22Rv1 (cell line): Measurements from ENCODE around the gene TMEM19.

Experiments used
- CTCF ChIP-seq: fragments of 450-650 bp; IDR thresholded peaks from 2 replicates; pipeline ENCODE4 v1.5.1; 2017; ENCODE audit warnings: mild to moderate bottlenecking
- ZFX ChIP-seq: fragments of 450-650 bp; IDR thresholded peaks from 2 replicates; pipeline ENCODE4 v1.6.1; 2017; ENCODE audit warnings: antibody characterized with exemption, borderline replicate concordance

- no peak for TF ChIP-seq CTCF
- TF ChIP-seq ZFX = no peak
Measured at GRCh38 chr12:71708658-71709057, 22.8 kb downstream of the TMEM19 start.
